Stimulated activated CD4-positive, alpha-beta T cell treated with anti-CD3 and anti-CD28 coated beads, Interleukin-12 subunit alpha, Interleukin-12 subunit beta, amount 100 ng/mL, for 4 hours (primary cell): ENCODE results near the gene CD109.
"Not testable (repeated sequence)": the region's sequence is repeated elsewhere in the genome, so short reads cannot be mapped to it uniquely, and the experiment has no call there.

ENCODE experiments used
- DNase-seq: peaks from one replicate; pipeline ENCODE4 v3.0.0-alpha.2; 2020

Gene CD109

GRCh38 chr6:73690056-73690455 lies 5.9 kb upstream of the CD109 start:
- no peak for DNase-seq

- no peak for DNase-seq
These were observed 4.5 kb upstream of the CD109 start for GRCh38 chr6:73691512-73691911.

DNA sequence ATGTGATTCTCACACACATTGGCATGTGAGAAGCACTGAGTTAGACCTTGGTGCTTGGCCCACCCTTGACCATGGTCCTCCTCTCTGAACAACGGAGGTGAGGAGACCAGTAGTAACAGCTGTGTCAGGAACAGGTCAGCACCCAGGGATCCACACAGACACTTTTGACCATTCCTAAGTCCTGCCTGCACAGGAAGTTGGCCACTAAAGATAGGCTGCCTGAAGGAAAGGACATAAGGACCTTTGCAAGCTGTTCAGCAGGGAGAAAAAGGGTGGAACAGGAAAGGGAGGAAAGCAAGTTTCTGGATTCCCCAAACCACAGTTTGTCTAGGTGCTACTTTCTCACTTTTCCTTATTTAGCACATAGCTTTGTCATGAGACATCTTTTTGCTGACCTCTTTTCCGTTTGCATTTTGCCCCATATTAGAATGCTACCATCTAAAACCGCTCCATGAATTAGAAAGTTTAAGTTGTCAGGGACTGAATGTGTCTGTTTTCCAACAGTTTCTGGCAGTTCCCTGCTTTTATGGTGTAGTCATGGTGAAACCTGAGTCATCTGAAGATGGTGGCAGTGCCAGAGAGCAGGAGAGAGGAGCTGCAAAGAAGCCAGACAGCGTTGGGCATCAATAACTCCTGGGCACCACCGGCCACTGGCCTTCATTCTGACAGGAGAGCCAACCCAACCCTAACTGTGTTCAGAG lies 1.1 kb upstream of the CD109 start:
- no peak for DNase-seq

DNA sequence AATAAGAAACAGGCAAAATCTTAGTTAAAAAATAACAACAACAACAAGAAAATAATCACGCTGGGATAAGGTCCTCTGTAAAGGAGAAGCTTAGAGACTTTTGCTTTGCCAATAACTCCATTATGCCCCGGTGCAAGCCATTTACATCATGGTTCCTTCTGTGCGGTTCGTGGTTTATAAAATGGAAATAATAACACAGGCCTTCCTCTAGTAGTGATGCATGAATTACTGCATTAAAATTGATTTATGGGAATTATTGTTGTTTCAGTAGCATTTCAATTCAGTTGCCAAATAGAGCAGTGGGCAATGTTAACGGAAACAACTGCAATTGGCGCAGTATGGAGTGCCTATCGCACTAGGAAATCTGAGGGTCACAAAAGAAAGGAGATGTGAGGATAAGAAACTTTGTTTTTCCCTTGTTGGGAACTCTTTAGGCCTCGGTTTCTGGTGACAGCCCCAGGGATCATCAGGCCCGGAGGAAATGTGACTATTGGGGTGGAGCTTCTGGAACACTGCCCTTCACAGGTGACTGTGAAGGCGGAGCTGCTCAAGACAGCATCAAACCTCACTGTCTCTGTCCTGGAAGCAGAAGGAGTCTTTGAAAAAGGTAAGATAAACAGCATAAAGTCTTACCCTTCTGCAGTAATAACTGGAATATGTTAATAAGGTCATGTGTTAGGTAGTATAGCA lies 1.1 kb downstream of the CD109 start:
- no peak for DNase-seq

DNA sequence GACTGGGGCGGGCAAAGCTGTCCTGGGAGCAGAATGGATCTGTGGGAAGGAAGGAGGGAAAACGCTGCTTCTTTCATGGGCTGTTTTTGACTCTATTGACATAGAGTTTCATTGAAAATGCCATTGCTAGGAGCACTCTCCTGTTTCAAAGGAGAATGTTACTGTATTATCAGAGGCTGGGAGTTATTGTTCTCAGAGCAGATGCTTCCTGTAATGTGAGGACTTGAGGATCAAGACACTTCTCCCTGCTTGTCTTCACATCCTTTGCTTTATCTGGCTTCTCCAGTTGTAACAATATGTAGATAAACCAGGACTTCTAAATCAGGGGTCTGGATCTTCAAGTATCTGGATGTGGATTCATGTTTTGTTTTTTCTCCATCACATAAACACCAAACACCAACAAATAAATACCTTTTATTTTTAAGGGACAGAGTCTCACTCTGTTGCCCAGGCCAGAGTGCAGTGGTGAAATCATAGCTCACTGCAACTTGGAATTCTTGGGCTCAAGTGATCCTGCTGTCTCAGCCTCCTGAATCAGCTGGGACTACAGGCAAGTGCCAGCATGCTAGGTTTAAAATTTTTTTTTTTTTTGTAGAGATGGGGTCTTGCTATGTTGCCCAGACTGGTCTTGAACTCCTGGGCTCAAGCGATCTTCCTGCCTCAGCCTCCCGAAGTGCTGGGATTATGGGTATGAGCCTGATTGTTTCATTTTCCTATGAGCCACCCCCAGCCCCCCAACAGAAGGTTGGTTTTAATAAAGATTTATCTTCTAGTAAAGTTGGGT lies 3.9 kb downstream of the CD109 start:
- DNase-seq: no peak

DNA sequence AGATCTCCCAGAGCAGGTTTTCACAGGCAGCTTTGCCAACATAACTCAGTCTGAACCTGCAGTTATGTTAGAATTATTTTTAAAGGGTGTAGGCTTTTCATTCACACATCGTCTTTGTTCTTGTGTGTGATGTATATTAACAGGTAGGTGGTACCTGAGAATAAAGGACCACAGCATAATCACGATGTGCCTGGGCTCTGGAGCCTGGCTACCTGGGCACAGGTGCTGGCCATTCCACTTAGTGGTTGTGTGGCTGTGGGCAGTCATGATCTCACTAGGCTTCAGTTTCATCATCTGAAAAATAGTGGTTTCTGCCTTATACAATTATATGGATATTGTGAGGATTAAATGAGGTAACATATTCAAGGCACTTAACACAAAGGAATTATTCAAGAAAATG lies 6.4 kb downstream of the CD109 start:
- no peak for DNase-seq

- no peak for DNase-seq
These were observed 7.5 kb downstream of the CD109 start for GRCh38 chr6:73703466-73703865.

DNA sequence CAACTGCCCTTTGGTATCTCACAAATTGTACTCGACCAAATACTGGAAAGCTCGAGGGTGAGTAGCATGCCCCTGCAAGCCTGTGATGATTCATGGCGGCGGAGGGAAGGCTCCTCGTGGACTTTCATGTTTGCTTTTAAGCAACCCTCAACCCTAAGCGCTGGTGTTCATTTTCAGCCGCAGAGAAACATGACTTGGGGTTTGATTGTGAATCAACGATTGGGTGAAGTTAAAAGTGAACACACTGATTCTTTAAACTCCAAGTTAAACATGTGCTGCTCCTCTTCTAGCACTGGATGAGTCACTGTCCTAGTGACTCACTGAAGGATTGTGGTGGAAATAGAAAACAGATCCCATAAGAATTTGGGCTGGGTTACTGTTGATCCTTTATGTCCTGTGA lies 8.3 kb downstream of the CD109 start:
- no peak for DNase-seq

DNA sequence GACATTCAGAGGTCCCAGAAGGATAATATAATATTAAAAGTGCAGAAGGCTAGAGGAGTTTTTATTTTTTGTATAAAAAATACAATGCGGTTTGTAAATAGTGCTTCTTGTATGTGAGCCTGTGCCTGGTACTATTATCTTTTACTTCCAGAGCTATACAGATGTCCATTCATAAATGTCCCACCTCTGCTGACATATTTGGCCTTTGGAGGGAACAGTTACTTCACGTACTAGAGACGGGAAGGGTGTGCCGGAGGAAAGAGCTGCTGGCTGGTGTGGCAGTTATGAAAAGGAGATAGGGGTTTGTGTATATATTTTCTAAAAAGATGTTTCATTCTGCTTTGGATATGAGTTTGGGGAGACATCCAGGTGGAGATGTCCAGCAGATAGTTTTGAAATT lies 8.8 kb downstream of the CD109 start:
- no peak for DNase-seq

DNA sequence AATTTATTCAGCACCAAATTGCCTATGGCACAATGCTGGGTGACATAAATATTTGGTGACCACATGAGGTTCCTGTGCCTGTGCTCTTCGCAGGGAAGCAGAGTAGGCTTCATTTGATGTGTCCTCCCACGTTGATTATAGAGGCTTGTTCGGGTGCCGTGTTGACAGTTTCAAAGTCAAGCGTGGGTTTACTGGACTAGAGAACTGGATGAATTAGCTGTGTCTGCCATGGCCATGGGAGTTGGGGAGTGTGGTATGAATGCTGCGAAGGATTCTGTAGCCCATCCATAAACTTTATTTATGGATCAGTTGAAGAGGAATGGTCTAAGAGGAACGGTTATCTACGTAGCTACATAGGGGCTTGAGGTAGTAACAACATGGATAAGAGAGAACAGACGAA lies 11.0 kb downstream of the CD109 start:
- no peak for DNase-seq

DNA sequence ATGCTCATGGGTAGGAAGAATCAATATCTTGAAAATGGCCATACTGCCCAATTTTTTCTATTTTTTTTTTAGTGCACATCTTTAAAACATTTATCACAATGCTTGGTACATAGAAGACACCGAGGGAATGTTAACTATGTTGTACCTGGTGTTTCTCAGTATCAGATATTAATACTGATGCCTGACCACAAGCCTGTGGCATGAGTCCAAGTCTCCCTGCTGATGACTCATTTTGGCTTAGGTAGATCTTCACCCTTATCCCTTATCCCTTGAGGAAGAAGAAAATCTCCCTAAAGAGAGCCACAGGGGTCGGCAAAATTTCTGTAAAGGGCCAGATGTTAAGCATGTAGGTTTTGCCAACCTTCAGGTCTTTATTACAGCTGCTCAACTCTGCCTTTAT lies 14.5 kb downstream of the CD109 start:
- no peak for DNase-seq

DNA sequence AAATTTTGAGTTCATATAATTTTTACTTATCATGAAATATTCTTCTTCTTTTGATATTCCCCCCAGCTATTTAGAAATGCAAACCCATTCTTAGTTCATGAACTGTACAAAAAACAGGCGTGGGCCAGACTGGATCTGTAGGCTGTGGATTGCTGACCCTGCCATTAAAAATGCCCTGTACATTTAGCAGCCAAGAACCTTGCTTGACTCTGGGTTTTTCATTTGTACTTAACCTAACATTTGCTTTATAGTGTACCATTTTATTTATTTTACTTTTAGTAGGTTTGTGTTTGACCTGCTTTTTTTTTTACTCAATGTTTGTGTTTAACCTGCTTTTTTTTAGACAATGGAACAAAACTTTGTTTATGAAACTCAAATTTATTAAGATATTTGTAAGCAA lies 14.9 kb downstream of the CD109 start:
- DNase-seq: no peak

DNA sequence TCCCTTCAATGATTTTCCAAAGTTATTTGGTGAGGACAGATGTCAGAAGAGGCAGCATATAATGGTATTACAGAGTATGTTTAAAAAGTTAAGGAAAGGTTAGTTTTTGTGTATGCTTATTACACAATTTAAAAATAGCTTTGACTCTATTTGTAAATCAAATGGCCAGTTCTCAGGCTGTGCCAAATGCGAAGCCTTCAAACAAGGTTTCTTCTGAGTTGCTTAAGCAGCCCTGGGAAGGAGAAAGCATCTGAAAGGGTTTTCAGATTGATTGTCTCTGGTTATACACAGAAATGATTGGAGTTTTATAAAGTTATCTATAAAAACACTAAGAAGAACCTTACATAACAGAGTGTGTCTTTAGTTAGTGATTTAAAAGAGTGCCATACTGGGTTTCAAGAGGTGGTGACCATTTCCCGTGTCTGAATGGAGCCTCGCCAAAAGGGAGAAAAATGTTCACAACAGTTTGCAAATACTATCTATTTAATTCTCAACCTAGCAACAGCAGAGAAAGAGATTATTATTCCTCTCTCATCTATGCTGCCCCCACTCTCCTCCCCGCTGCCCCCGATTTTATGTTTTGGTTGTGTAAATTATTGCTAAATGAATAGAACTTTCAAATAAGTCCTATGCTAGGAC lies 16.7 kb downstream of the CD109 start:
- DNase-seq: no peak

- DNase-seq: no peak
These were observed 17.6 kb downstream of the CD109 start for GRCh38 chr6:73713426-73714147.

GRCh38 chr6:73715111-73715508 lies 19.1 kb downstream of the CD109 start:
- DNase-seq: not testable (repeated sequence)

DNA sequence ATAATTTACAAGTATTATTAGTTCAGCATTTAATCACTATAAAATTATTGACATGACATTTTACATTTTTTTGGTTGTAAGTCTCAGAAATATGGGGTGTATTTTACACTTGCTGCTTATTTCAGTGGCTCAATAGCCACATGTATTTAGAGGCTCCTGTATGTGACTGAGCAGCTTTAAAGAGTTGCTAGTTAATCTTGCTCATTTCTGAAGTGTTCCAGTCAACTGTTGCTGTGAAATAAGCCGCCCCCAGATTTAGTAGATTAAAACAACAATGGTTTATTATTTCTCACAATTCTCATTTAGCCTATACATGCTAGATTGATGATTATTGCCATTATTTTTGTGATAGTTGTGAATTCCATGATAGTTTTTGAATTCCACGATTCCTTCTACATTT lies 23.0 kb downstream of the CD109 start:
- DNase-seq: no peak

GRCh38 chr6:73722318-73723060 lies 26.5 kb downstream of the CD109 start:
- DNase-seq: no peak

DNA sequence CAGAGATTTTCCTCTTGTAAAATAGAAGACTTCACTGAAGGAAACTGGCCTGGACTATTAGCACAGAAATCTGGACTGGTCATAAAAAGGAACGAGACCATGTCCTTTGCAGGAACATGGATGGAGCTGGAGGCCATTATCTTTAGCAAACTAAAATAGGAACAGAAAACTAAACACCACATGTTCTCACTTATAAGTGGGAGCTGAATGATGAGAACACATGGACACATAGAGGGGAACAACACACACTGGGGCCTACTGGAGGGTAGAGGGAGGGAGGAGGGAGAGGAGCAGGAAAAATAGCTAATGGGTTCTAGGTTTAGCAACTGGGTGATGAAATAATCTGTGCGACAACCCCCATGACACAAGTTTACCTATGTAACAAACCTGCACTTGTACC lies 27.5 kb downstream of the CD109 start:
- not testable (repeated sequence) for DNase-seq

GRCh38 chr6:73724389-73724788 lies 28.4 kb downstream of the CD109 start:
- no peak for DNase-seq

- not testable (repeated sequence) for DNase-seq
These were observed 29.2 kb downstream of the CD109 start for GRCh38 chr6:73725192-73725591.

GRCh38 chr6:73727114-73727513 lies 31.1 kb downstream of the CD109 start:
- DNase-seq: no peak
